ENCODE results near the gene LRRC8D. TPM values are rescaled to one million over a fixed set of nuclear protein-coding genes. Genes with fewer than 3 reads are reported as not detected.

The LRRC8D gene
- total and polyA plus RNA-seq, 9 of the 15 experiments (the other 6 are each of a cell fraction or from before 2014, with no cell fraction given), result 3.4 to 53.9 (median 15.9) TPM

DNA sequence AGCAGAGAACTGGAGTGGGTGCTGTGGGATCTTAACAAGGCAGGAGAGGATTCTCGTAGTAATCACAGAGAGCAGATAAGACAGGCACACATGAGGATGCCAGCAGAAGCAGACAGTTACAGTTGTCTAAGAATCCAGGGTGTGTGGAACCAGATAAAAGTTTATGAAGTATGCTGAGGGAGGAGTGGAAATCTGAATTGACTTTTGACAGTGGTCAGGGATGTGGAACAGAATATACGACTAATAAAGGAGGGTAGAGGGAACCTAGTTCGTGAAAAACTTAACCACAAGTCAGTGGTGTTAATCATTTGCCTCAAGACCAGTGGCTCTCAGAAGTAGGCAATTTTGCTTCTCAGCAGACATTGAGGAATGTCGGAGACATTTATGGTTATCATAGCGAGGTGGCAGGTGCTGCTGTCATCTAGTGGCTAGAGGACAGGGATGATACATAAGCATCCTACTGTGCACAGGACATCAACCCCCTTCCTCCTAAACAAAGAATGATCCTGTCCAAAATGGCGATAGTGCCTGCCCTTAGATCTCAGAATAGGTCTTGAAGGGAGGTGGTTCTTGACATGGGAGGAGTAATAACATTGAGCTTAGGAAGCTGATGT, 3.0 kb downstream of the LRRC8D start (continued):
- TF ChIP-seq LARP7 (IDR thresholded peaks at IDR 0.05), result no peak
- TF ChIP-seq, protein P1, sequence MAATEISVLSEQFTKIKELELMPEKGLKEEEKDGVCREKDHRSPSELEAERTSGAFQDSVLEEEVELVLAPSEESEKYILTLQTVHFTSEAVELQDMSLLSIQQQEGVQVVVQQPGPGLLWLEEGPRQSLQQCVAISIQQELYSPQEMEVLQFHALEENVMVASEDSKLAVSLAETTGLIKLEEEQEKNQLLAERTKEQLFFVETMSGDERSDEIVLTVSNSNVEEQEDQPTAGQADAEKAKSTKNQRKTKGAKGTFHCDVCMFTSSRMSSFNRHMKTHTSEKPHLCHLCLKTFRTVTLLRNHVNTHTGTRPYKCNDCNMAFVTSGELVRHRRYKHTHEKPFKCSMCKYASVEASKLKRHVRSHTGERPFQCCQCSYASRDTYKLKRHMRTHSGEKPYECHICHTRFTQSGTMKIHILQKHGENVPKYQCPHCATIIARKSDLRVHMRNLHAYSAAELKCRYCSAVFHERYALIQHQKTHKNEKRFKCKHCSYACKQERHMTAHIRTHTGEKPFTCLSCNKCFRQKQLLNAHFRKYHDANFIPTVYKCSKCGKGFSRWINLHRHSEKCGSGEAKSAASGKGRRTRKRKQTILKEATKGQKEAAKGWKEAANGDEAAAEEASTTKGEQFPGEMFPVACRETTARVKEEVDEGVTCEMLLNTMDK (IDR thresholded peaks at IDR 0.05; ENCODE audit: borderline replicate concordance, insufficient read depth, low read depth, low read length, poor library complexity, severe bottlenecking), result no peak
- TF ChIP-seq, protein P2, sequence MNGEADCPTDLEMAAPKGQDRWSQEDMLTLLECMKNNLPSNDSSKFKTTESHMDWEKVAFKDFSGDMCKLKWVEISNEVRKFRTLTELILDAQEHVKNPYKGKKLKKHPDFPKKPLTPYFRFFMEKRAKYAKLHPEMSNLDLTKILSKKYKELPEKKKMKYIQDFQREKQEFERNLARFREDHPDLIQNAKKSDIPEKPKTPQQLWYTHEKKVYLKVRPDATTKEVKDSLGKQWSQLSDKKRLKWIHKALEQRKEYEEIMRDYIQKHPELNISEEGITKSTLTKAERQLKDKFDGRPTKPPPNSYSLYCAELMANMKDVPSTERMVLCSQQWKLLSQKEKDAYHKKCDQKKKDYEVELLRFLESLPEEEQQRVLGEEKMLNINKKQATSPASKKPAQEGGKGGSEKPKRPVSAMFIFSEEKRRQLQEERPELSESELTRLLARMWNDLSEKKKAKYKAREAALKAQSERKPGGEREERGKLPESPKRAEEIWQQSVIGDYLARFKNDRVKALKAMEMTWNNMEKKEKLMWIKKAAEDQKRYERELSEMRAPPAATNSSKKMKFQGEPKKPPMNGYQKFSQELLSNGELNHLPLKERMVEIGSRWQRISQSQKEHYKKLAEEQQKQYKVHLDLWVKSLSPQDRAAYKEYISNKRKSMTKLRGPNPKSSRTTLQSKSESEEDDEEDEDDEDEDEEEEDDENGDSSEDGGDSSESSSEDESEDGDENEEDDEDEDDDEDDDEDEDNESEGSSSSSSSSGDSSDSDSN (IDR thresholded peaks at IDR 0.05; ENCODE audit: borderline replicate concordance in 1 of 2, low read depth in 2 of 2, low read length in 2 of 2), result 0 out of 4 replicates have a peak, but pooled peaks of 1 of the 2 experiments have one; percentile 7
- peak; percentile 88 for TF ChIP-seq TAL1 (IDR thresholded peaks at IDR 0.05)
- no peak for TF ChIP-seq NFE2L1 (tag; IDR thresholded peaks at IDR 0.05; ENCODE audit: borderline replicate concordance, low read depth)
- no peak for TF ChIP-seq CHD1 (IDR thresholded peaks at IDR 0.05; ENCODE audit: low read length)
- no peak for TF ChIP-seq RFX7 (CRISPR knock-in tag; IDR thresholded peaks at IDR 0.05)
- TF ChIP-seq ILF3 (IDR thresholded peaks at IDR 0.05; ENCODE audit: borderline replicate concordance), result no peak
- no peak for TF ChIP-seq HIVEP1 (CRISPR knock-in tag; IDR thresholded peaks at IDR 0.05)
- TF ChIP-seq YBX1 (IDR thresholded peaks at IDR 0.05), result no peak
- peak; percentile 15 for TF ChIP-seq TAF9B (IDR thresholded peaks at IDR 0.05; ENCODE audit: partially characterized antibody)
- peak; percentile 59; the same call in 1 of the 2 replicates for TF ChIP-seq FOXM1 (IDR thresholded peaks at IDR 0.05; ENCODE audit: low read depth)
- no peak for TF ChIP-seq FOXM1 (CRISPR knock-in tag; IDR thresholded peaks at IDR 0.05; ENCODE audit: low read depth)
- no peak for TF ChIP-seq PHTF2 (CRISPR knock-in tag; IDR thresholded peaks at IDR 0.05)
- no peak for TF ChIP-seq EWSR1 (IDR thresholded peaks at IDR 0.05; ENCODE audit: borderline replicate concordance, low read depth, partially characterized antibody)
- TF ChIP-seq, protein P3, sequence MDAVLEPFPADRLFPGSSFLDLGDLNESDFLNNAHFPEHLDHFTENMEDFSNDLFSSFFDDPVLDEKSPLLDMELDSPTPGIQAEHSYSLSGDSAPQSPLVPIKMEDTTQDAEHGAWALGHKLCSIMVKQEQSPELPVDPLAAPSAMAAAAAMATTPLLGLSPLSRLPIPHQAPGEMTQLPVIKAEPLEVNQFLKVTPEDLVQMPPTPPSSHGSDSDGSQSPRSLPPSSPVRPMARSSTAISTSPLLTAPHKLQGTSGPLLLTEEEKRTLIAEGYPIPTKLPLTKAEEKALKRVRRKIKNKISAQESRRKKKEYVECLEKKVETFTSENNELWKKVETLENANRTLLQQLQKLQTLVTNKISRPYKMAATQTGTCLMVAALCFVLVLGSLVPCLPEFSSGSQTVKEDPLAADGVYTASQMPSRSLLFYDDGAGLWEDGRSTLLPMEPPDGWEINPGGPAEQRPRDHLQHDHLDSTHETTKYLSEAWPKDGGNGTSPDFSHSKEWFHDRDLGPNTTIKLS (IDR thresholded peaks at IDR 0.05; ENCODE audit: borderline replicate concordance, low read depth), result peak; percentile 43; the same call in 1 of the 2 replicates
- TF ChIP-seq U2AF2 (optimal IDR thresholded peaks at IDR 0.05; ENCODE audit: low read depth, low read length), result no peak
- TF ChIP-seq, protein P4, sequence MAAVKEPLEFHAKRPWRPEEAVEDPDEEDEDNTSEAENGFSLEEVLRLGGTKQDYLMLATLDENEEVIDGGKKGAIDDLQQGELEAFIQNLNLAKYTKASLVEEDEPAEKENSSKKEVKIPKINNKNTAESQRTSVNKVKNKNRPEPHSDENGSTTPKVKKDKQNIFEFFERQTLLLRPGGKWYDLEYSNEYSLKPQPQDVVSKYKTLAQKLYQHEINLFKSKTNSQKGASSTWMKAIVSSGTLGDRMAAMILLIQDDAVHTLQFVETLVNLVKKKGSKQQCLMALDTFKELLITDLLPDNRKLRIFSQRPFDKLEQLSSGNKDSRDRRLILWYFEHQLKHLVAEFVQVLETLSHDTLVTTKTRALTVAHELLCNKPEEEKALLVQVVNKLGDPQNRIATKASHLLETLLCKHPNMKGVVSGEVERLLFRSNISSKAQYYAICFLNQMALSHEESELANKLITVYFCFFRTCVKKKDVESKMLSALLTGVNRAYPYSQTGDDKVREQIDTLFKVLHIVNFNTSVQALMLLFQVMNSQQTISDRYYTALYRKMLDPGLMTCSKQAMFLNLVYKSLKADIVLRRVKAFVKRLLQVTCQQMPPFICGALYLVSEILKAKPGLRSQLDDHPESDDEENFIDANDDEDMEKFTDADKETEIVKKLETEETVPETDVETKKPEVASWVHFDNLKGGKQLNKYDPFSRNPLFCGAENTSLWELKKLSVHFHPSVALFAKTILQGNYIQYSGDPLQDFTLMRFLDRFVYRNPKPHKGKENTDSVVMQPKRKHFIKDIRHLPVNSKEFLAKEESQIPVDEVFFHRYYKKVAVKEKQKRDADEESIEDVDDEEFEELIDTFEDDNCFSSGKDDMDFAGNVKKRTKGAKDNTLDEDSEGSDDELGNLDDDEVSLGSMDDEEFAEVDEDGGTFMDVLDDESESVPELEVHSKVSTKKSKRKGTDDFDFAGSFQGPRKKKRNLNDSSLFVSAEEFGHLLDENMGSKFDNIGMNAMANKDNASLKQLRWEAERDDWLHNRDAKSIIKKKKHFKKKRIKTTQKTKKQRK (IDR thresholded peaks at IDR 0.05; ENCODE audit: borderline replicate concordance, low read depth, low read length), result no peak
- TF ChIP-seq GABPB1 (CRISPR knock-in tag; IDR thresholded peaks at IDR 0.05), result no peak
